GM10248 (cell line): ENCODE measurements around the gene GOLGA8T.
"Not testable (repeated sequence)": the region's sequence is repeated elsewhere in the genome, so short reads cannot be mapped to it uniquely, and the experiment has no call there.

Experiments
- CTCF ChIA-PET: fragments of 300-600 bp; sonication (Branson Sonifier 250); formaldehyde crosslinking; extraction: SDS; loops from one replicate; lab custom pipeline; 2021; ENCODE audit warnings: antibody characterized with exemption; lab: Yijun Ruan, JAX
- POLR2A ChIA-PET: fragments of 350-650 bp; sonication (Branson Sonifier 250); formaldehyde crosslinking; extraction: SDS; loops from one replicate; lab custom pipeline; 2020; ENCODE audit warnings: antibody characterized with exemption; lab: Yijun Ruan, JAX
- DNase-seq: peaks from one replicate; pipeline ENCODE4 v3.0.0; 2012; ENCODE audit errors: extremely low spot score

The GOLGA8T gene

GRCh38 chr15:30134751-30135150 lies at the start of gene GOLGA8T:
Gene GOLGA8T, plus strand, starts transcription at chr15:30135051. Its CDS starts 98 bp downstream, at chr15:30135149.
- DNase-seq, POLR2A ChIA-PET, CTCF ChIA-PET: not testable (repeated sequence)

- POLR2A ChIA-PET, CTCF ChIA-PET, DNase-seq: not testable (repeated sequence)
These were observed 37.0 kb upstream of the GOLGA8T start for GRCh38 chr15:30097827-30098226.

- CTCF ChIA-PET, POLR2A ChIA-PET: not testable (repeated sequence)
These were observed 32.0 kb upstream of the GOLGA8T start for GRCh38 chr15:30102890-30103289.

GRCh38 chr15:30103941-30104507 lies 30.8 kb upstream of the GOLGA8T start:
- CTCF ChIA-PET = not testable (repeated sequence)

More at GRCh38 chr15:30102890-30103289, 32.0 kb upstream of the GOLGA8T start:
- not testable (repeated sequence) for DNase-seq

GRCh38 chr15:30110591-30110990 lies 24.3 kb upstream of the GOLGA8T start:
- CTCF ChIA-PET, POLR2A ChIA-PET: not testable (repeated sequence)

More at GRCh38 chr15:30103941-30104507, 30.8 kb upstream of the GOLGA8T start:
- POLR2A ChIA-PET, DNase-seq: not testable (repeated sequence)

GRCh38 chr15:30130066-30130465 lies 4.8 kb upstream of the GOLGA8T start:
- DNase-seq, CTCF ChIA-PET, POLR2A ChIA-PET: not testable (repeated sequence)

More at GRCh38 chr15:30110591-30110990, 24.3 kb upstream of the GOLGA8T start:
- not testable (repeated sequence) for DNase-seq

GRCh38 chr15:30143246-30143645 lies 8.4 kb downstream of the GOLGA8T start:
- POLR2A ChIA-PET, CTCF ChIA-PET, DNase-seq: not testable (repeated sequence)

GRCh38 chr15:30149891-30150290 lies 15.0 kb downstream of the GOLGA8T start:
- CTCF ChIA-PET, POLR2A ChIA-PET, DNase-seq: not testable (repeated sequence)

GRCh38 chr15:30162479-30163357 lies 27.9 kb downstream of the GOLGA8T start:
- CTCF ChIA-PET = not testable (repeated sequence)

GRCh38 chr15:30163759-30164158 lies 28.9 kb downstream of the GOLGA8T start:
- POLR2A ChIA-PET, CTCF ChIA-PET, DNase-seq: not testable (repeated sequence)

More at GRCh38 chr15:30162479-30163357, 27.9 kb downstream of the GOLGA8T start:
- DNase-seq, POLR2A ChIA-PET: not testable (repeated sequence)

- POLR2A ChIA-PET, CTCF ChIA-PET, DNase-seq: not testable (repeated sequence)
These were observed 29.4 kb downstream of the GOLGA8T start for GRCh38 chr15:30164257-30164656.

- DNase-seq, POLR2A ChIA-PET, CTCF ChIA-PET: not testable (repeated sequence)
These were observed 32.6 kb downstream of the GOLGA8T start for GRCh38 chr15:30167403-30167802.

GRCh38 chr15:30167886-30168285 lies 33.0 kb downstream of the GOLGA8T start:
- DNase-seq, POLR2A ChIA-PET, CTCF ChIA-PET: not testable (repeated sequence)

GRCh38 chr15:30171452-30171851 lies 36.6 kb downstream of the GOLGA8T start:
- POLR2A ChIA-PET = not testable (repeated sequence)

GRCh38 chr15:30173041-30173608 lies 38.3 kb downstream of the GOLGA8T start:
- POLR2A ChIA-PET, CTCF ChIA-PET: not testable (repeated sequence)

More at GRCh38 chr15:30171452-30171851, 36.6 kb downstream of the GOLGA8T start:
- CTCF ChIA-PET, DNase-seq: not testable (repeated sequence)

GRCh38 chr15:30175291-30175690 lies 40.4 kb downstream of the GOLGA8T start:
- DNase-seq, POLR2A ChIA-PET, CTCF ChIA-PET: not testable (repeated sequence)

More at GRCh38 chr15:30173041-30173608, 38.3 kb downstream of the GOLGA8T start:
- not testable (repeated sequence) for DNase-seq

GRCh38 chr15:30176613-30177012 lies 41.8 kb downstream of the GOLGA8T start:
- DNase-seq, POLR2A ChIA-PET, CTCF ChIA-PET: not testable (repeated sequence)

- DNase-seq, POLR2A ChIA-PET, CTCF ChIA-PET: not testable (repeated sequence)
These were observed 45.0 kb downstream of the GOLGA8T start for GRCh38 chr15:30179814-30180213.
